ENCODE results near the gene KCNJ15.
"Not testable (repeated sequence)": the region's sequence is repeated elsewhere in the genome, so short reads cannot be mapped to it uniquely, and the experiment has no call there.

Gene KCNJ15

DNA sequence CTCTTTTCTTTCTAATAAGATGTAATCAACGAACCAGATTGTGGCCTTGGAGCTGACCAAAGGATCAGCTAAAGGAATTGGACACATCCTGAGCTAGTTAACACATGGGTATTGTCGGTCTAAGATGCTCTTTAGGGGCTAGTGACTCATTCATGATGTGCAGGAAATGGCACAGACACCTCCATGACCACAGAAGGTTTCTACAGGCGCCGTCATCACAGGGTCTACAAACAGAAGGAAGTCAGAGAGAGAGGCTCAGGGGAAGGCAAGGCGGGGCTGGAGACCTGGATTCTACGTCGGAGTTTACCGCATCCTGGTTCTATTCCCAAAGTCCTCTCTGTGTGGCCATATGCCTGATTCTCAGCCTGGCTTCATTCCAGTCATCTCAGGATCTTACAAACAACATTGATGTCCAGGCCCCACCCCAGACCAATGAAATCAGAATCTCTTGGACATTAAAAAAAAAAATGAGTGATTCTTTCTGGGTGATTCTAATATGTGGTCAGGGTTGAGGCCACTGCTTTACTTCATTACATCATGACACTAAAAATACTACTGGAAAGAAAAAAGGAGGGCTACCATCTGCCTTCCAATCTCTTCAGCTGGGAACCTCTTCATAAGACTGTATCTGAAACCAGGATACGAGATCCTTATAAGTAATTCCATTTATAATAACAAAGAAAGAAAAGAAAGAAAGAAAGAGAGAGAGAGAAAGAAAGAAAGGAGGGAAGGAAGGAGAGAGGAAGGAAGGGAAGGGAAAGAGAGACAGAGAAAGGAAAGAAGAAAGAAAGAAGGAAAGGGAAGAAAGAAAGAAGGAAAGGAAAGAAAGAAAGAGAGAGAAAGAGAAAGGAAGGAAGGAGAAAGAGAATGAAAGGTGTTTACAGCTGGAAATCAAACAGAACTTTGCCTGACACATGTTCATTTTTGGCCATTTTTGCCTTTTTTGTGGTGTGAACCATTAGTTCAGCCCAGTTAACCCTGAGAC lies 11.6 kb upstream of the KCNJ15 start:
- DNase-seq = no peak

GRCh38 chr21:38246511-38246910 lies 10.3 kb upstream of the KCNJ15 start:
- DNase-seq = no peak

GRCh38 chr21:38247054-38247453 lies 9.7 kb upstream of the KCNJ15 start:
- DNase-seq = not testable (repeated sequence)

GRCh38 chr21:38247738-38248510 lies 8.9 kb upstream of the KCNJ15 start:
- DNase-seq = no peak

GRCh38 chr21:38249256-38249655 lies 7.5 kb upstream of the KCNJ15 start:
- no peak for DNase-seq

GRCh38 chr21:38249696-38250278 lies 7.0 kb upstream of the KCNJ15 start:
- DNase-seq = no peak

DNA sequence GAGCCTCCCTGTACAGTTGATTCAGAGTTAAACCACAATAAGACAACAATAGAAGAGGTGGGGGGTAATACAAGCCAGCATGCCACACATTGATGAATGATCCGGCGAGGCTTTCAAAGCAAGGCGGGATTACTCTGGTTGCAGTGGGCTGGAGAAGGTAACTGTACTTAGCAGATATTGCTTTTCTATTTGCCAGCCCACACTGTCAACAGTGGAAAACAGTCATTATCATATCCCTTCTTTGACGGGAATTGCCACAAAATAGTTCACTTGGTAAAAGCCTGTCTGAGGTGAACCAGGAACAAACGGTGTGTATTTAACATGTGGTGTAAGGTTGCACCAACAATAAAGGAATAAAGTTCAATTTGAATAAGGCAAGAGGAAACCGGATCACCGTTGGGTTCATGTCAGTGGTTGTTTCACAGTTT lies 5.8 kb upstream of the KCNJ15 start:
- no peak for DNase-seq

- DNase-seq = no peak
These were observed 1.8 kb upstream of the KCNJ15 start for GRCh38 chr21:38254970-38255369.

- DNase-seq = no peak
These were observed 1.1 kb upstream of the KCNJ15 start for GRCh38 chr21:38255571-38256117.

GRCh38 chr21:38257667-38258066 lies 876 bp downstream of the KCNJ15 start:
- no peak for DNase-seq

DNA sequence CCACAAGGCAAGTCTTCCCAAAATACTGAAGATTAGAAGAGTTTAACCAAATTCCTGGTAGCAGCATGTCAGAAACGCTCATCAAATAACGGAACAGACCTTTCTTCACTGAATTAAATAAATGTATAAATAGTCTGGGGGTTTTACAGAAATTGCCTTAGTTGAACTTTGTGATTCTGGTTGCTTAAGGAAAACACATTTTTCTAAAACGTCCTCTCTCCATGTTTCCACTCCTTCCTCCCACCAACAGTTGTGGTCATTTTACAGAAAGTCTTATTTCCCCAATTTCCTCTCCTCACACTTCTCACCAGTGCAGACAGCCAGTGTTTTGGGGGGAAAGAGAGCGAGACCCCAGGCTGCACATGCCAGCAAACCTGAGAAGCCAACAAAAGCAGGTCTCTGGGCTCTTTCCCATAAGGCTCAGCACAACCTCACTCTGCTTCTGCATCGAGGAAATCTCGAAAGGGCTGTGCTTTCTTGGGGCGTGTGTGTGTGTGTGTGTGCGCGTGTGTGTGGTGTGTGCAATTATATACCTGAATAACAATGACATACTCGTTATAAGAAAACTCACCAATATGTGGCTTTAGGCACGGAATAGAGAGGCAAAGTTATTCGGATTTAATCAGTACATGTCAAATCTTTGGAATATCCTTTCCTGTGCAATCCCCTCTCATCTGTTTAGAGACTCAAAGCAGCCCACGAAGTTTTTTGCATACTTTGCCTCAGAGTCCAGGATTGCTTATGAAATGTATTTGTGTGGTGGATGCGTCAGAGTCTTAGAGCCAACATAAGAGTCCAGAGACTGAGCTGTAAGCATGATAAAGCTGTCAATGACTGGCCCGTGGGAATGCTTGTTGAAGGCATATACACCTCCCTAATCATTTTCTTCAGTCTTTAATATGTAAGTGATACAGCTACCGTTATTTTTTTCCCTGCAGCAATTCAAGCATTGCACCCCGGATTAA lies 2.0 kb downstream of the KCNJ15 start:
- DNase-seq = no peak

GRCh38 chr21:38259665-38260064 lies 2.9 kb downstream of the KCNJ15 start:
- DNase-seq = no peak

DNA sequence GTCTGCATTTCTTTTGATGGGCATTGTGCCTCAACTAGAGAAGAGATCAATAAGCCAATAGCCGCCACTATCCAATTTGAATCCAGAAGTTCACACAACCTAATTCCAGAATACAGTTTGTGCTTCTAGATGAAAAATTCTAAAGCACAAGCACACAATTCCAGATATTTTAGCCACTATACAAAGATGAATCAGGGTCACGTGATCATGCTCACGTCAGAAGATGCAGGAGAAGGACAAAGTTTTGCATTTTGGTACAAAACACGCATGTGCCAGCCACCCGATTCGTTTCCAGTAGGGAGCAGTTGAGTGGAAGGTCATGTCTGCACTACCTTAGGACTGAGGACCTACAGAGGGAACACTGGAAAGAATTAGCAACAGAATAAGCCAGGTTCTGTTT lies 3.6 kb downstream of the KCNJ15 start:
- DNase-seq = no peak

- DNase-seq = no peak
These were observed 5.1 kb downstream of the KCNJ15 start for GRCh38 chr21:38261851-38262250.

- DNase-seq = no peak
These were observed 6.7 kb downstream of the KCNJ15 start for GRCh38 chr21:38263493-38263892.

DNA sequence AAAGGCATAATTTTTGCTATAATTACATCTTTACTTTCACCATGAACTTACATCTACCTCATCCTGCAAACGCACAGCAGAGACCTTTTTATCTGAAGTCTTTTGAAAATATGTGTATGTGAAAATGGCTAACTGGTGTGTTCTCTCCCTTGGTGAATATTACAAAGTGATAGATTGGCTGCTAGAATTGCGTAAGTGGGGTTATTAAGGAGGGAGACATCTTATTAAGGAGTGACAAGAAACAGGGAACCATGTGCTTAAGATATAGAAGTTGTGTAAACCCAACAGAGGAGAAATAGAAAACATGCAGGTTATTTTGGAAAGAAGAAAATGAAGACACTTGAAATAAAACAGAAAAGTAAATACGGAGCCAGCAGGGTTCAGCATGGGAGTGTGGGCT lies 7.8 kb downstream of the KCNJ15 start:
- DNase-seq = no peak

DNA sequence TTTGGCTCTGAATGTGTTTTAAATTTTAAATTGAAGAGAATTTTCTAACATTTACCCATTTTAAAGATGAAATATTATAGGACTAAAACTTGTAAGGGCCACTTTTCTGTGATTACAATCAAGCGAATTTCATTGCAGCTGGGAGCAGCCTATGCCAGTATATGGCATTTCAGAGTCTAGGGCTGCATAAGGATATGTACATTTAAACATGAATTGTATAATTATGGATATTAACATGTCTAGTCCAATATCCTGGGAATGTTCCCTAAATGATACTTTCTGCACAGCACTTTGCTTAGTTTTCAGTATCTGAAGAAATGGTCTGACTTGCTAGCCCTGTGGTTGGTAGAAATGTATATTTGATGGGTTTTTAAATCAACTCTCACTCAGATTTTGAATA lies 8.4 kb downstream of the KCNJ15 start:
- no peak for DNase-seq

DNA sequence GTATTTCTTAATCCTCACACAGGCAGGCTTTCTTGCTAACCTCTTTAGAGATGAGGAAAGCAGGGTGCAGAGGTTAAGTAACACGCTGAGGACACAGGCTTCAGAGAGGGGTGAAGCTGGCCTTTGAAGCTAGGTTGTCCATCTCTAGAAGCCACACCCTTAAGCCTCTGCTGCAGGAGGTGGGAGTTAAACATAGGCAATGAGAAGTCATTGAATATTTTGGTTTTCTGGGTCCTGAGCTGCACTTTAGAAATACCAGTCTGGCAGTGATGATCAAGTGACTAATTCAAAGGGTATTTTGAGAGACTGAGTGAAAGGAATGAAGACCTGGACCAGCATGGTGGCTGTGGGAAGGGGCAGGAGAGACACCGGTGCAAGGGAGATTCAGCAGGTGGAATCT lies 9.9 kb downstream of the KCNJ15 start:
- no peak for DNase-seq

DNA sequence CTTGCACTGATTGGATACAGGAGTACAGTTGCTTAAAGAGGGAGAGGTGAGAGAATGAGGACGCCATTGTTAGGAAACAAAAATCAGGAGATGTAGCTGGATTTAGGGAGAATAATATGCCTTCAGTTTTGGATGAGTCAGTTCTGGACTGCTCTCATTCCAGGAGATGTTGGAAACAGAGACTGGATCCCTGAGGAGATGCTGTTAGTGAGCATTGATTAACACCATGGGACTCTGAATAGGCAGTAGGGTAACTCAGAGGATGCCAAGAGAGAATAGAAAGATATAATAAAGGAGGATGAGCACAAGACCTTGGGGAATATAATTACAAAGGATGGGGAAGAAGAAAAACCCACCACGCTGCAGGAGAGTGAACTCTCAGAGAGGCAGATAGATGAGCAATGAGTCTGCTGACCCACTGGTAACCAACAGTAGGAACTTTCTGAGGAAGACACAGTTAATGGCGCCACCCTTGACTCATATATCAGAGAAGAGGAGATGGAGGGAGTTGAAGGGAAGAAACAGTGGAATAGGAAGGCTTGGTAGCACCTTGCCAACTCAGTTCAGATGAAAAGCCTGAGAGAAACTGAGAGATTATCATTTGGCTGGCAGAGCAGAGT lies 10.5 kb downstream of the KCNJ15 start:
- DNase-seq = no peak

DNA sequence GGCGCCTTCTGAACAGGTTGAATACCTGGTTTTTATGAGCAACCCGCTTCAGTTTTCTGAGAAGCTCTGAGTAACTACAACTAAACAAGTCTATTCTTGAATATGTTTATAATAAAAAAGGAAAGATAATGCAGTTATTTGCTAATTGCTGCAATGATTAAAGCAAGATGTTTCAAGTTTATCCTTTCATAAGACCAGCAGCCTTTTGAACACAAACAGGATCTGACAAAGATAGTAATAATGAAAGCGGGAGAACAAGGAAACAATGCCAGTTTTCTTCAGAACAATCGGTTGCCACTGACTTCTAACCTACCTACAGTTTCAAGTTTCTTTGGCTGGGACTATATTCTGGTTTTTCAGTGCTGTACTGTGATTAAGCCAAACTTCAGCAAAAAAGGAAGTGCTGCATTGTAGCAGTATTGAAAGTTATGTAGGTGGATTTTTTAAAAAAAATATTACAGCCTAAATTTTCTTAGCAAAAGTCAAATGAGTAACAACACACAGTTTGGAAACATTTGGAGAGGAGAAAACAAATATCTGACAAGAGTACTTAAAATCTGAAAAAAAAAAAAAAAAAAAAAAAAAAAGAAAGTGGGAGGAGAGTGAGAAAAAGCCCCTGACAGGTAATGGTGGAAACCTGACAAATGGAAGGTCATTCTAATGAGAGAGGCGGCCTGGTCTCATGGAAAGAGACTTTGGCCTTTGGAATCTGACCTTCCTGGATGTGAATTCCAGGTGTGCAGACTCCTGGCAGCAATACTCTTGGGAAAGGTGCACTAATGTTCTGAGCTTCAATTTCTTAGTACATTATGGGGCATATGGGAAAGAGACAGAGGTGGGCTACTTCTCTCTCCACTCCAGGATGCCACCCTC lies 11.4 kb downstream of the KCNJ15 start:
- no peak for DNase-seq

Measured in NCI-H2107 (cell line).